ENCODE data around the gene CD14. TPM values are rescaled to one million over a fixed set of nuclear protein-coding genes. Genes with fewer than 3 reads are reported as not detected.

CD14 gene
- total RNA-seq, 4 donors from 2014 or later, result 12.2 to 22.9 (median 16.1) TPM

DNA sequence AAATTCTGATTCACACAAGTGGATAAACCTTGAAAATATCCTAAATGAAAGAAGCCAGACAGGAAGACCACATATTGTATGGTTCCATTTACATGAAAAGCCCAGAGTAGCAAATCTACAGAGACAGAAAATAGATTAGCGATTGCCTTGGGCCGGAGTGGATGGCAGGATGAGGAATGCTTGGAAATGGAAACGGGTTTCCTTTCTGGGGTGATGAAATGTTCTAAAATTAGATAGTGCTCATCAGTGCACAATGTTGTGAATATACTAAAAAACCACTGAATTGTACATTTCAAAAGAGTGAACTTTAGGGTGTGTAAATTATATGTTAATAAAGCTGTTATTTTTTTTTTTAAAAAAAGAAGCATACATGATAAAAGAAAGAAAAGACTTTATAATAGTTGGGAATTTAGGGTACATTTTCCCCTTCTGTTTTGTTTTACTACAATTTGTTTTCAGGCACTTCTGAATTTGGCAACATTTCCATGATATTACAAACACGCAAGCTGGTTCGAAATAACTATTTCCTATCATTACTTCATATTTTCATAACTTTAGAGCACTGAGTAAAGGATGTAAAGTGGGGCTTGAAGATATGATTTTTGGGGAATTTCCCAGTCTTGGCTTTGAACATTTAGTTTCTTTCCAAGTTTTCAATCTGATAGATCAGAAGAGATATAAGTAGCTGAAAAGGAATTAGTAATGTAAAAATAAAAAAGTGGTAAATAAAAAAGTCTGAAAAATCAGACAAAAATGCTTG is 44.5 kb downstream of the CD14 start:
- H3K4me3 ChIP-seq, result no peak overlapping the region
- no peaks in the 10 kb centered on the region for H3K9me3 ChIP-seq
- H3K4me1 ChIP-seq, result peaks cover 8 to 13% of the 10 kb centered on the region in 2 donors
- H3K27me3 ChIP-seq, result no peaks in the 10 kb centered on the region
- no peak for DNase-seq
- no peaks in the 10 kb centered on the region for H3K36me3 ChIP-seq
- H3K27ac ChIP-seq, result peak overlapping the region in 2 of 4 donors; percentile 0 to 33
- ATAC-seq, result peak; percentile 46 to 87
- in situ Hi-C loops (cut with MboI; ENCODE audit: low sequenced_read_pairs in 4 of 4) (loop anchor here in 1 of 4 donors (10.0 kb wide), 1 partner anchor 46 kb away; the partner anchor contains the start of genes CD14 and TMCO6), intact Hi-C loops (cut with DNase I; ENCODE audit: low total_unique reads) (no loop called here)
- no peak for TF ChIP-seq POLR2A (IDR thresholded peaks at IDR 0.05)
- TF ChIP-seq, protein P1, sequence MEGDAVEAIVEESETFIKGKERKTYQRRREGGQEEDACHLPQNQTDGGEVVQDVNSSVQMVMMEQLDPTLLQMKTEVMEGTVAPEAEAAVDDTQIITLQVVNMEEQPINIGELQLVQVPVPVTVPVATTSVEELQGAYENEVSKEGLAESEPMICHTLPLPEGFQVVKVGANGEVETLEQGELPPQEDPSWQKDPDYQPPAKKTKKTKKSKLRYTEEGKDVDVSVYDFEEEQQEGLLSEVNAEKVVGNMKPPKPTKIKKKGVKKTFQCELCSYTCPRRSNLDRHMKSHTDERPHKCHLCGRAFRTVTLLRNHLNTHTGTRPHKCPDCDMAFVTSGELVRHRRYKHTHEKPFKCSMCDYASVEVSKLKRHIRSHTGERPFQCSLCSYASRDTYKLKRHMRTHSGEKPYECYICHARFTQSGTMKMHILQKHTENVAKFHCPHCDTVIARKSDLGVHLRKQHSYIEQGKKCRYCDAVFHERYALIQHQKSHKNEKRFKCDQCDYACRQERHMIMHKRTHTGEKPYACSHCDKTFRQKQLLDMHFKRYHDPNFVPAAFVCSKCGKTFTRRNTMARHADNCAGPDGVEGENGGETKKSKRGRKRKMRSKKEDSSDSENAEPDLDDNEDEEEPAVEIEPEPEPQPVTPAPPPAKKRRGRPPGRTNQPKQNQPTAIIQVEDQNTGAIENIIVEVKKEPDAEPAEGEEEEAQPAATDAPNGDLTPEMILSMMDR (IDR thresholded peaks at IDR 0.05 in 4 of 5, conservative IDR thresholded peaks at IDR 0.05 in 1 of 5), result no peak

DNA sequence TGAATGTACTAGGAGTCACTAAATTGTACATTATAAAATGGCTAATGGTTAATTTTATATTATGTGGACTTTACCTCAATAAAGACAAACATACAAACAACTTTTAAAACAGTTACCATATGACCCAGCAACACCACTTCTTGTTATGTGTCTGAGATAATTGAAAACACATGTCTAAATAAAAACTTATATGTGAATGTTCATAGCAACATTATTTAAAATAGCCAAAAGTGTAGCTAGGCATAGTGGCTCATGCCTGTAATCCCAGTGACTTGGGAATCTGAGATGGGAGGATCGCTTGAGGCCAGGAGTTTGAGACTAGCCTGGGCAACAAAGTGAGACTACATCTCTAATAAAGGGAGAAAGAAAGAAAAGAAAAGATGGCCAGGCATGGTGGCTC is 45.5 kb downstream of the CD14 start:
- no peak overlapping the region for H3K4me3 ChIP-seq
- intact Hi-C loops (cut with DNase I; ENCODE audit: low total_unique reads), result no loop called here
- H3K27ac ChIP-seq, result no peak overlapping the region
- ATAC-seq (no peak), DNase-seq (no peak)
- H3K4me1 ChIP-seq, result peaks cover 8 to 13% of the 10 kb centered on the region in 2 donors
- in situ Hi-C loops (cut with MboI; ENCODE audit: low sequenced_read_pairs in 4 of 4), result loop anchor here in 1 of 4 donors (10.0 kb wide), 1 partner anchor 47 kb away; the partner anchor contains the start of genes CD14 and TMCO6
- no peaks in the 10 kb centered on the region for H3K36me3 ChIP-seq
- H3K9me3 ChIP-seq, result no peaks in the 10 kb centered on the region
- TF ChIP-seq, protein P1 (IDR thresholded peaks at IDR 0.05 in 4 of 5, conservative IDR thresholded peaks at IDR 0.05 in 1 of 5), result no peak
- no peak for TF ChIP-seq POLR2A (IDR thresholded peaks at IDR 0.05)
- no peaks in the 10 kb centered on the region for H3K27me3 ChIP-seq

Small RNA genes within 50 kb of the gene (microRNA-seq; reads per million reads assigned to microRNA genes)
- gene MIR3655 (ENCODE audit: borderline replicate concordance in 2 of 2), result 0 to 1.2 reads per million in 2 donors

Other genes with a start within 250 kb of the CD14 start
- 10 to 100 TPM; 51.3 to 93.6 (median 72.7) TPM for gene ANKHD1, start 231.3 kb downstream of the CD14 start, total RNA-seq
- gene EIF4EBP3, start 85.5 kb downstream of the CD14 start, total RNA-seq, result 100 to 1,000 TPM in 1 of 4 donors, 10 to 100 TPM in 3; 38.6 to 118 (median 51.8) TPM
- gene SRA1, start 75.7 kb downstream of the CD14 start, total RNA-seq, result 10 to 100 TPM; 34.1 to 67.3 (median 40.6) TPM
- 10 to 100 TPM in 2 of 4 donors, 1 to 10 TPM in 2; 4.1 to 12.5 (median 9.0) TPM for gene APBB3, start 68.6 kb downstream of the CD14 start, total RNA-seq
- gene SLC35A4, start 68.3 kb downstream of the CD14 start, total RNA-seq, result 100 to 1,000 TPM in 2 of 4 donors, 10 to 100 TPM in 2; 71.7 to 152 (median 114) TPM
- gene TMCO6, start 6.3 kb upstream of the CD14 start, total RNA-seq, result 10 to 100 TPM in 2 of 4 donors, 1 to 10 TPM in 2; 5.1 to 15.4 (median 9.5) TPM
- 100 to 1,000 TPM in 2 of 4 donors, 10 to 100 TPM in 2; 86.9 to 121 (median 102) TPM for gene NDUFA2, start 14.5 kb upstream of the CD14 start, total RNA-seq
- gene IK, start 14.7 kb upstream of the CD14 start, total RNA-seq, result 100 to 1,000 TPM in 3 of 4 donors, 10 to 100 TPM in 1; 94.5 to 169 (median 143) TPM
- 10 to 100 TPM; 10.9 to 18.7 (median 15.1) TPM for gene WDR55, start 31.7 kb upstream of the CD14 start, total RNA-seq
- 1 to 10 TPM in 2 of 4 donors, under 1 TPM in 1, not detected in 1; 0.20 to 5.0 (median 1.8) TPM for gene DND1, start 40.4 kb upstream of the CD14 start, total RNA-seq
- 10 to 100 TPM; 38.2 to 72.9 (median 59.4) TPM for gene HARS1, start 58.2 kb upstream of the CD14 start, total RNA-seq
- 10 to 100 TPM; 25.2 to 36.0 (median 27.0) TPM for gene HARS2, start 58.3 kb upstream of the CD14 start, total RNA-seq
- 10 to 100 TPM; 44.2 to 56.5 (median 51.9) TPM for gene ZMAT2, start 67.3 kb upstream of the CD14 start, total RNA-seq
- gene PCDHA1, start 153.0 kb upstream of the CD14 start, total RNA-seq, result not detected
- under 1 TPM in 1 of 4 donors, not detected in 3; 0.12 TPM for gene PCDHA2, start 161.7 kb upstream of the CD14 start, total RNA-seq
- under 1 TPM in 2 of 4 donors, not detected in 2; 0.07 to 0.20 TPM for gene PCDHA3, start 167.9 kb upstream of the CD14 start, total RNA-seq
- gene PCDHA4, start 173.9 kb upstream of the CD14 start, total RNA-seq, result under 1 TPM in 2 of 4 donors, not detected in 2; 0.20 to 0.23 TPM
- not detected for gene PCDHA5, start 188.4 kb upstream of the CD14 start, total RNA-seq
- under 1 TPM in 2 of 4 donors, not detected in 2; 0.10 to 0.19 TPM for gene PCDHA6, start 194.8 kb upstream of the CD14 start, total RNA-seq
- under 1 TPM in 2 of 4 donors, not detected in 2; 0.15 to 0.24 TPM for gene PCDHA7, start 201.1 kb upstream of the CD14 start, total RNA-seq
- gene PCDHA8, start 208.0 kb upstream of the CD14 start, total RNA-seq, result under 1 TPM in 1 of 4 donors, not detected in 3; 0.18 TPM
- gene PCDHA9, start 215.2 kb upstream of the CD14 start, total RNA-seq, result under 1 TPM in 2 of 4 donors, not detected in 2; 0.07 TPM
- under 1 TPM in 3 of 4 donors, not detected in 1; 0.05 to 0.15 (median 0.07) TPM for gene PCDHA10, start 222.7 kb upstream of the CD14 start, total RNA-seq
- gene PCDHA11, start 235.8 kb upstream of the CD14 start, total RNA-seq, result not detected
- gene PCDHA12, start 242.1 kb upstream of the CD14 start, total RNA-seq, result under 1 TPM in 1 of 4 donors, not detected in 3; 0.05 TPM
- not detected for gene PCDHA13, start 248.9 kb upstream of the CD14 start, total RNA-seq